ENCODE measurements around the gene CTBP1.

The CTBP1 gene

GRCh38 chr4:1182313-1182712 is 66.6 kb downstream of the CTBP1 start:
- in situ Hi-C loops (cut with HindIII; ENCODE audit: low sequenced_read_pairs) = no loop called here

GRCh38 chr4:1180663-1181062 is 68.3 kb downstream of the CTBP1 start:
- in situ Hi-C loops (cut with HindIII; ENCODE audit: low sequenced_read_pairs) = no loop called here

- in situ Hi-C loops (cut with HindIII; ENCODE audit: low sequenced_read_pairs) = no loop called here
Observed at GRCh38 chr4:1179976-1180375, 69.0 kb downstream of the CTBP1 start.

- in situ Hi-C loops (cut with HindIII; ENCODE audit: low sequenced_read_pairs) = no loop called here
Observed at GRCh38 chr4:1179089-1179441, 69.9 kb downstream of the CTBP1 start.

- in situ Hi-C loops (cut with HindIII; ENCODE audit: low sequenced_read_pairs) = no loop called here
Observed at GRCh38 chr4:1178300-1179088, 70.4 kb downstream of the CTBP1 start.

- in situ Hi-C loops (cut with HindIII; ENCODE audit: low sequenced_read_pairs) = no loop called here
Observed at GRCh38 chr4:1177274-1178141, 71.4 kb downstream of the CTBP1 start.

- in situ Hi-C loops (cut with HindIII; ENCODE audit: low sequenced_read_pairs) = no loop called here
Observed at GRCh38 chr4:1176398-1177273, 72.3 kb downstream of the CTBP1 start.

GRCh38 chr4:1175635-1176229 is 73.2 kb downstream of the CTBP1 start:
- in situ Hi-C loops (cut with HindIII; ENCODE audit: low sequenced_read_pairs) = no loop called here

- in situ Hi-C loops (cut with HindIII; ENCODE audit: low sequenced_read_pairs) = loop anchor here (5.0 to 25.0 kb wide), 2 partner anchors 57 to 462 kb away; no protein-coding TSS in a partner anchor
Observed at GRCh38 chr4:1174941-1175634, 73.8 kb downstream of the CTBP1 start.

- in situ Hi-C loops (cut with HindIII; ENCODE audit: low sequenced_read_pairs) = loop anchor here (5.0 to 25.0 kb wide), 2 partner anchors 59 to 464 kb away; no protein-coding TSS in a partner anchor
Observed at GRCh38 chr4:1172971-1173757, 75.8 kb downstream of the CTBP1 start.

GRCh38 chr4:1172228-1172851 is 76.6 kb downstream of the CTBP1 start, which contains the start of gene SPON2:
Gene SPON2 (minus strand): TSS chr4:1172583.
- in situ Hi-C loops (cut with HindIII; ENCODE audit: low sequenced_read_pairs) = loop anchor here (5.0 to 25.0 kb wide), 2 partner anchors 60 to 465 kb away; no protein-coding TSS in a partner anchor

GRCh38 chr4:1171311-1172227 is 77.4 kb downstream of the CTBP1 start:
- in situ Hi-C loops (cut with HindIII; ENCODE audit: low sequenced_read_pairs) = loop anchor here (5.0 to 25.0 kb wide), 2 partner anchors 61 to 466 kb away; no protein-coding TSS in a partner anchor

- in situ Hi-C loops (cut with HindIII; ENCODE audit: low sequenced_read_pairs) = loop anchor here (5.0 to 25.0 kb wide), 2 partner anchors 61 to 466 kb away; no protein-coding TSS in a partner anchor
Observed at GRCh38 chr4:1170976-1171310, 78.0 kb downstream of the CTBP1 start.

GRCh38 chr4:1170156-1170975 is 78.6 kb downstream of the CTBP1 start:
- in situ Hi-C loops (cut with HindIII; ENCODE audit: low sequenced_read_pairs) = loop anchor here (5.0 to 25.0 kb wide), 2 partner anchors 62 to 467 kb away; no protein-coding TSS in a partner anchor

- in situ Hi-C loops (cut with HindIII; ENCODE audit: low sequenced_read_pairs) = loop anchor here (5.0 to 25.0 kb wide), 2 partner anchors 63 to 468 kb away; no protein-coding TSS in a partner anchor
Observed at GRCh38 chr4:1169691-1170096, 79.2 kb downstream of the CTBP1 start.

- in situ Hi-C loops (cut with HindIII; ENCODE audit: low sequenced_read_pairs) = loop anchor here (25.0 kb wide), 1 partner anchor 468 kb away; no protein-coding TSS in a partner anchor
Observed at GRCh38 chr4:1169171-1169671, 79.7 kb downstream of the CTBP1 start.

Measured in endothelial cell of hepatic sinusoid (primary cell).